ENCODE measurements around the gene CPXM2.

The CPXM2 gene

GRCh38 chr10:123784646-123785045 is 107.0 kb downstream of the CPXM2 start:
- DNase-seq (ENCODE audit: low read depth in 1 of 2, low spot score in 1 of 2), result no peak
- no peak overlapping the region for H3K27ac ChIP-seq (replicated peaks)
- TF ChIP-seq, protein P1, sequence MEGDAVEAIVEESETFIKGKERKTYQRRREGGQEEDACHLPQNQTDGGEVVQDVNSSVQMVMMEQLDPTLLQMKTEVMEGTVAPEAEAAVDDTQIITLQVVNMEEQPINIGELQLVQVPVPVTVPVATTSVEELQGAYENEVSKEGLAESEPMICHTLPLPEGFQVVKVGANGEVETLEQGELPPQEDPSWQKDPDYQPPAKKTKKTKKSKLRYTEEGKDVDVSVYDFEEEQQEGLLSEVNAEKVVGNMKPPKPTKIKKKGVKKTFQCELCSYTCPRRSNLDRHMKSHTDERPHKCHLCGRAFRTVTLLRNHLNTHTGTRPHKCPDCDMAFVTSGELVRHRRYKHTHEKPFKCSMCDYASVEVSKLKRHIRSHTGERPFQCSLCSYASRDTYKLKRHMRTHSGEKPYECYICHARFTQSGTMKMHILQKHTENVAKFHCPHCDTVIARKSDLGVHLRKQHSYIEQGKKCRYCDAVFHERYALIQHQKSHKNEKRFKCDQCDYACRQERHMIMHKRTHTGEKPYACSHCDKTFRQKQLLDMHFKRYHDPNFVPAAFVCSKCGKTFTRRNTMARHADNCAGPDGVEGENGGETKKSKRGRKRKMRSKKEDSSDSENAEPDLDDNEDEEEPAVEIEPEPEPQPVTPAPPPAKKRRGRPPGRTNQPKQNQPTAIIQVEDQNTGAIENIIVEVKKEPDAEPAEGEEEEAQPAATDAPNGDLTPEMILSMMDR (IDR thresholded peaks at IDR 0.05; ENCODE audit: insufficient read depth, low read length), result no peak
- TF ChIP-seq GABPA (IDR thresholded peaks at IDR 0.05; ENCODE audit: low read depth), result no peak
- no peak for TF ChIP-seq POLR2AphosphoS5 (IDR thresholded peaks at IDR 0.05; ENCODE audit: low read depth)
- no peak for TF ChIP-seq REST (IDR thresholded peaks at IDR 0.05; ENCODE audit: insufficient replicate concordance, low read depth)
- no peak overlapping the region for H3K4me3 ChIP-seq (replicated peaks; ENCODE audit: insufficient read depth, low read length)
- no peaks in the 10 kb centered on the region for H3K27me3 ChIP-seq (ENCODE audit: insufficient read depth, poor library complexity, severe bottlenecking)

- no peak for DNase-seq (ENCODE audit: low read depth in 1 of 2, low spot score in 1 of 2)
- H3K27ac ChIP-seq (replicated peaks), result no peak overlapping the region
- no peaks in the 10 kb centered on the region for H3K27me3 ChIP-seq (ENCODE audit: insufficient read depth, poor library complexity, severe bottlenecking)
- H3K4me3 ChIP-seq (replicated peaks; ENCODE audit: insufficient read depth, low read length), result no peak overlapping the region
- TF ChIP-seq SPI1 (IDR thresholded peaks at IDR 0.05; ENCODE audit: borderline replicate concordance, low read depth) (no peak), REST (IDR thresholded peaks at IDR 0.05; ENCODE audit: insufficient replicate concordance, low read depth) (no peak), POLR2AphosphoS5 (IDR thresholded peaks at IDR 0.05; ENCODE audit: low read depth) (no peak), GABPA (IDR thresholded peaks at IDR 0.05; ENCODE audit: low read depth) (no peak)
- TF ChIP-seq, protein P1 (IDR thresholded peaks at IDR 0.05; ENCODE audit: insufficient read depth, low read length), result no peak
Measured at GRCh38 chr10:123784216-123784615, 107.4 kb downstream of the CPXM2 start.

DNA sequence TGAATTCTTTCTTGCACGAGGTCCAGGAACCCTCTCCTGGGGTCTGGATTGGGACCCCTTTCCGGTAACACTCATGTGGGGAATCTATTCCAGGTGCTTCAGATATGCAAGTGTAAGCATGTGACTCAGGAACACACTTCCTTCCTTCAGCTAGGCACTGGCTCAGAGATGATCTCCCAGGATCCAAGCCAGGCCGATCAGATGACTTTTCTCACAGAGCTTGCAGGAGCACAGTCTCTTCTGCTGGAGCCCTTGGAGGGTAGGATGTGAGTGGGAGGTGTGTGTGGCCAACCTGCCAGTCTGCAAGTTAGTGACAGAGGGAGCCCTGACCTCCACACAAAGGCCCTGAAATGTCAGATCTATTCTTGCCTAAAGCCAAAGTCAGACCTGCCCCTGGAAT is 108.3 kb downstream of the CPXM2 start:
- Histone ChIP-seq H3K27ac (replicated peaks) (no peak overlapping the region), H3K4me3 (replicated peaks; ENCODE audit: insufficient read depth, low read length) (no peak overlapping the region), H3K27me3 (ENCODE audit: insufficient read depth, poor library complexity, severe bottlenecking) (no peaks in the 10 kb centered on the region)
- TF ChIP-seq GABPA (IDR thresholded peaks at IDR 0.05; ENCODE audit: low read depth) (no peak), SPI1 (IDR thresholded peaks at IDR 0.05; ENCODE audit: borderline replicate concordance, low read depth) (no peak), POLR2AphosphoS5 (IDR thresholded peaks at IDR 0.05; ENCODE audit: low read depth) (no peak), REST (IDR thresholded peaks at IDR 0.05; ENCODE audit: insufficient replicate concordance, low read depth) (no peak)
- TF ChIP-seq, protein P1 (IDR thresholded peaks at IDR 0.05; ENCODE audit: insufficient read depth, low read length), result no peak
- DNase-seq (ENCODE audit: low read depth in 1 of 2, low spot score in 1 of 2), result no peak
